Measurements from ENCODE around the gene MGLL. TPM values are rescaled to one million over a fixed set of nuclear protein-coding genes. Genes with fewer than 3 reads are reported as not detected.
A peak's percentile ranks its signal among the peaks of the same experiment; 100 is the strongest.

MGLL gene
- total RNA-seq, 1 donor from 2014 or later, result 12.5 TPM

GRCh38 chr3:127748754-127749327, 73.5 kb downstream of the MGLL start:
- Histone ChIP-seq H3K4me1 (ENCODE audit: control insufficient read depth in 3 of 3, insufficient read depth in 3 of 3, low read length in 3 of 3) (peaks cover 56 to 81% (median 78%) of the 10 kb centered on the region in 3 donors), H3K27me3 (ENCODE audit: control insufficient read depth in 3 of 3, insufficient read depth in 3 of 3, low read length in 3 of 3) (no peaks in the 10 kb centered on the region)

DNA sequence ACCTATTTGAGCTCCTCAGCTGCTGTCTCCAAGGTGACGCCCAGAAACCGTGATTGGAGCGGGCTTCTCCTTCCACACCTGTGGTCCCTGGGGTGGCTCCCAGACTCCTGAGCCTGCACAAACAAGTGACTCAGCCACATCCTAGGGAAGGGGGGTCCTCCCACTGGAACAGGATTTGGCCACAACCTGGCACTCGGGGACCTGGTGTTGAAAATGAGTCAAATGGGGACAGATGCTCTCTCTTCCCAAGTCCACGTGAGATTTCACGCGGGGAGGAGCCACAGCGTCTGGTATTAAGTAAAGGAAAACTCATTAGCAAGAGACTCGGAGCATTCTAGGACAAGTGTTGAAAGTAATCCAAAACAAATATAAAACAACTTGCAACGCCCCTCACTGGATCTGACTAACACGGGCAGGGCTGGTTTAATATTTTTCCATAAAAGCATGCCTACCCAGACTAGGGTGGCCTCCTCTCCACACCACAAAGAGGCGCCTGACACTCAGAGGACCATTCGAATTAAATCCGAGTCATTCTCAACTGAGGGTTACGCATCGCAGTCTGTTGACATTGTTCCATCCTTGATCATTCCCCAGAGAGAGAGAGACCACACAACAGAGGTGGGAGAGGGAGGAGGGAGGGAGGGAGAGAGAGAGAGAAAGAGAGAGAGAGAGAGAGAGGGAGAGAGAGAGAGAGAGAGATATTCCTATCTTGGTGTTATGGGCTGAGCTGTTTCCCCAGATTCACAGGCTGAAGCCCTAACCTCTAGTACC, 74.4 kb downstream of the MGLL start:
- Histone ChIP-seq H3K4me3 (ENCODE audit: low read length in 3 of 3) (no peak overlapping the region), H3K9ac (ENCODE audit: low read depth in 1 of 3, low read length in 3 of 3) (peak overlapping the region in 2 of 3 donors; percentile 23 to 50), H3K36me3 (ENCODE audit: control insufficient read depth in 3 of 3, insufficient read depth in 3 of 3, low read length in 3 of 3) (peaks cover 0 to 4% (median 3%) of the 10 kb centered on the region in 3 donors), H3K27me3 (ENCODE audit: control insufficient read depth in 3 of 3, insufficient read depth in 3 of 3, low read length in 3 of 3) (no peaks in the 10 kb centered on the region), H3K4me1 (ENCODE audit: control insufficient read depth in 3 of 3, insufficient read depth in 3 of 3, low read length in 3 of 3) (peaks cover 59 to 77% (median 77%) of the 10 kb centered on the region in 3 donors), H3K9me3 (ENCODE audit: control insufficient read depth in 3 of 3, low read length in 3 of 3) (no peaks in the 10 kb centered on the region), H3K27ac (ENCODE audit: low read depth, low read length) (peak overlapping the region; percentile 61)

More at GRCh38 chr3:127748754-127749327, 73.5 kb downstream of the MGLL start:
- H3K4me3 ChIP-seq (ENCODE audit: low read length in 3 of 3), result no peak overlapping the region
- H3K9ac ChIP-seq (ENCODE audit: low read depth in 1 of 3, low read length in 3 of 3), result peak overlapping the region in 1 of 3 donors; percentile 4
- H3K9me3 ChIP-seq (ENCODE audit: control insufficient read depth in 3 of 3, low read length in 3 of 3), result no peaks in the 10 kb centered on the region
- peak overlapping the region; percentile 61 for H3K27ac ChIP-seq (ENCODE audit: low read depth, low read length)
- H3K36me3 ChIP-seq (ENCODE audit: control insufficient read depth in 3 of 3, insufficient read depth in 3 of 3, low read length in 3 of 3), result peaks cover 0 to 5% (median 4%) of the 10 kb centered on the region in 3 donors

GRCh38 chr3:127747066-127747465, 75.2 kb downstream of the MGLL start:
- H3K9ac ChIP-seq (ENCODE audit: low read depth in 1 of 3, low read length in 3 of 3), result peak overlapping the region in 1 of 3 donors; percentile 50

GRCh38 chr3:127746400-127747057, 75.8 kb downstream of the MGLL start:
- Histone ChIP-seq H3K4me1 (ENCODE audit: control insufficient read depth in 3 of 3, insufficient read depth in 3 of 3, low read length in 3 of 3) (peaks cover 59 to 80% (median 77%) of the 10 kb centered on the region in 3 donors), H3K27ac (ENCODE audit: low read depth, low read length) (peak overlapping the region; percentile 61), H3K27me3 (ENCODE audit: control insufficient read depth in 3 of 3, insufficient read depth in 3 of 3, low read length in 3 of 3) (no peaks in the 10 kb centered on the region), H3K9me3 (ENCODE audit: control insufficient read depth in 3 of 3, low read length in 3 of 3) (no peaks in the 10 kb centered on the region), H3K36me3 (ENCODE audit: control insufficient read depth in 3 of 3, insufficient read depth in 3 of 3, low read length in 3 of 3) (peaks cover 0 to 4% (median 3%) of the 10 kb centered on the region in 3 donors), H3K9ac (ENCODE audit: low read depth in 1 of 3, low read length in 3 of 3) (peak overlapping the region in 1 of 3 donors; percentile 33), H3K4me3 (ENCODE audit: low read length in 3 of 3) (no peak overlapping the region)

More at GRCh38 chr3:127747066-127747465, 75.2 kb downstream of the MGLL start:
- Histone ChIP-seq H3K27ac (ENCODE audit: low read depth, low read length) (peak overlapping the region; percentile 61), H3K9me3 (ENCODE audit: control insufficient read depth in 3 of 3, low read length in 3 of 3) (no peaks in the 10 kb centered on the region), H3K36me3 (ENCODE audit: control insufficient read depth in 3 of 3, insufficient read depth in 3 of 3, low read length in 3 of 3) (peaks cover 0 to 4% (median 3%) of the 10 kb centered on the region in 3 donors), H3K27me3 (ENCODE audit: control insufficient read depth in 3 of 3, insufficient read depth in 3 of 3, low read length in 3 of 3) (no peaks in the 10 kb centered on the region), H3K4me1 (ENCODE audit: control insufficient read depth in 3 of 3, insufficient read depth in 3 of 3, low read length in 3 of 3) (peaks cover 59 to 78% (median 78%) of the 10 kb centered on the region in 3 donors), H3K4me3 (ENCODE audit: low read length in 3 of 3) (no peak overlapping the region)

DNA sequence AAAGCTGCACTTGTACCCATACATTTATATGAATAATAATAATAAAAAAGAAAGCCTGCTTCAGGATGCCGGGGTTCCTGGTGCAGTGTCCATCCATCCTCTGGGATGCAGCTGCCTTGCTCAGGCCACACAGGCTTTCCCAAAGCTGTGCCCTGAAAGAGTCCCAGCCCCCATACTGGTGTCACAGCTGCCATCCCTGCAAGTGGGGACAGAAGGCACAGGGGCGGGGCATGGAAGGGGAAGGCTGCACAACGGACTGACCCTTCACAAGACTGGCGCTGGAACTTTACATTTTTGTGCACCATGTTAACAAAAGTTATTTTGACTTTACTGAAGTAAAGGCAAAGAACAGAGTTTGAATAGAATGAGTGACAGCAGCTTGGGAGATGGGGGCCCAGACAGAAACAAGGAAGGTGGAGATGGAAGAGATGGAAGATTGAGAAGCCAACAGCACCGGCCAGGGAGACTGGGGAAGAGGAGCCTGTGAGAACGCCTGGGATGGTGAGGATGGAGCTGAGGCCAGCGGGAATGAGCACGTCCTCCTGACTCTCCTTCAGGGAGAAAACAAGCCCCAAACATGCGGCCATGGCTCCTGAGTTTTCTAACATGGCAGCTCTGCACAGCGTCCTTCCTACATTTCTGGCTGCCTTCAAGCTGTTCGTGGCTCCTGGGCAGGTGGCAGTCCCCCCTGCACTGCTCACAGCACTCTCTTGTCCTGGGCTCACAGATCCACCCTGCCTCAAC, 76.5 kb downstream of the MGLL start:
- Histone ChIP-seq H3K4me3 (ENCODE audit: low read length in 3 of 3) (no peak overlapping the region), H3K4me1 (ENCODE audit: control insufficient read depth in 3 of 3, insufficient read depth in 3 of 3, low read length in 3 of 3) (peaks cover 53 to 80% (median 77%) of the 10 kb centered on the region in 3 donors), H3K27ac (ENCODE audit: low read depth, low read length) (peak overlapping the region; percentile 61), H3K27me3 (ENCODE audit: control insufficient read depth in 3 of 3, insufficient read depth in 3 of 3, low read length in 3 of 3) (no peaks in the 10 kb centered on the region), H3K36me3 (ENCODE audit: control insufficient read depth in 3 of 3, insufficient read depth in 3 of 3, low read length in 3 of 3) (peaks cover 0 to 4% (median 2%) of the 10 kb centered on the region in 3 donors), H3K9ac (ENCODE audit: low read depth in 1 of 3, low read length in 3 of 3) (peak overlapping the region in 1 of 3 donors; percentile 16), H3K9me3 (ENCODE audit: control insufficient read depth in 3 of 3, low read length in 3 of 3) (no peaks in the 10 kb centered on the region)

GRCh38 chr3:127744875-127745274, 77.4 kb downstream of the MGLL start:
- Histone ChIP-seq H3K4me1 (ENCODE audit: control insufficient read depth in 3 of 3, insufficient read depth in 3 of 3, low read length in 3 of 3) (peaks cover 44 to 79% (median 77%) of the 10 kb centered on the region in 3 donors), H3K9ac (ENCODE audit: low read depth in 1 of 3, low read length in 3 of 3) (peak overlapping the region in 1 of 3 donors; percentile 17), H3K27me3 (ENCODE audit: control insufficient read depth in 3 of 3, insufficient read depth in 3 of 3, low read length in 3 of 3) (no peaks in the 10 kb centered on the region), H3K27ac (ENCODE audit: low read depth, low read length) (peak overlapping the region; percentile 59), H3K4me3 (ENCODE audit: low read length in 3 of 3) (no peak overlapping the region), H3K9me3 (ENCODE audit: control insufficient read depth in 3 of 3, low read length in 3 of 3) (no peaks in the 10 kb centered on the region), H3K36me3 (ENCODE audit: control insufficient read depth in 3 of 3, insufficient read depth in 3 of 3, low read length in 3 of 3) (peaks cover 0 to 4% (median 2%) of the 10 kb centered on the region in 3 donors)

DNA sequence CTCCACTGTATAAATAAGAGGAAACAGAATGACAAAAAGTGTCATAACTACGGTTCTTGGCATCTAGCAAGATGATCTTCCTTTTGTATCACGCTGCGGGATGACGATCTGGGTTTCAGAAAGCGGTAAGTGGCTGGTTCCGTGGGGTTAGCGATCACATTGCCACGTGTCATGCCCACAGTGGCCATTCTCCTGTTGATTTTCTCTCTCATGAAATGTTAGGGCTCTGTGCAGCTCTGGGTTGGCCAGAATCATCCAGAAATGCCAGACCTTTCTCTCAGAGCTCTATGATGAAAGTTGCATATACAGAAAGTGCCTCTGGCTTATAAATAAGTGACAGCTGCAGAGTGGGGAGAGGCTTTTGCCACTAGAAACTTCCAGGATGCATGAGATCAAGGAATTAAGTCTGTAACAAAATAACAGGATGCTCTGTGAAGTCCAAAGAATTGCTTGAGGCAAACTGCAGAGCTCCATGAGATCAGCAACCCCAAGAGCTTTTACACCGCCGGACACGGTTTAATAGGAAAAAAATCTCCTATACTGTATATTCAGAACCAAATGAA, 78.0 kb downstream of the MGLL start:
- no peak overlapping the region for H3K4me3 ChIP-seq (ENCODE audit: low read length in 3 of 3)
- H3K27ac ChIP-seq (ENCODE audit: low read depth, low read length), result peak overlapping the region; percentile 59
- peaks cover 0 to 4% (median 2%) of the 10 kb centered on the region in 3 donors for H3K36me3 ChIP-seq (ENCODE audit: control insufficient read depth in 3 of 3, insufficient read depth in 3 of 3, low read length in 3 of 3)
- no peaks in the 10 kb centered on the region for H3K27me3 ChIP-seq (ENCODE audit: control insufficient read depth in 3 of 3, insufficient read depth in 3 of 3, low read length in 3 of 3)
- H3K9ac ChIP-seq (ENCODE audit: low read depth in 1 of 3, low read length in 3 of 3), result peak overlapping the region in 1 of 3 donors; percentile 57
- H3K9me3 ChIP-seq (ENCODE audit: control insufficient read depth in 3 of 3, low read length in 3 of 3), result no peaks in the 10 kb centered on the region
- peaks cover 44 to 79% (median 79%) of the 10 kb centered on the region in 3 donors for H3K4me1 ChIP-seq (ENCODE audit: control insufficient read depth in 3 of 3, insufficient read depth in 3 of 3, low read length in 3 of 3)

DNA sequence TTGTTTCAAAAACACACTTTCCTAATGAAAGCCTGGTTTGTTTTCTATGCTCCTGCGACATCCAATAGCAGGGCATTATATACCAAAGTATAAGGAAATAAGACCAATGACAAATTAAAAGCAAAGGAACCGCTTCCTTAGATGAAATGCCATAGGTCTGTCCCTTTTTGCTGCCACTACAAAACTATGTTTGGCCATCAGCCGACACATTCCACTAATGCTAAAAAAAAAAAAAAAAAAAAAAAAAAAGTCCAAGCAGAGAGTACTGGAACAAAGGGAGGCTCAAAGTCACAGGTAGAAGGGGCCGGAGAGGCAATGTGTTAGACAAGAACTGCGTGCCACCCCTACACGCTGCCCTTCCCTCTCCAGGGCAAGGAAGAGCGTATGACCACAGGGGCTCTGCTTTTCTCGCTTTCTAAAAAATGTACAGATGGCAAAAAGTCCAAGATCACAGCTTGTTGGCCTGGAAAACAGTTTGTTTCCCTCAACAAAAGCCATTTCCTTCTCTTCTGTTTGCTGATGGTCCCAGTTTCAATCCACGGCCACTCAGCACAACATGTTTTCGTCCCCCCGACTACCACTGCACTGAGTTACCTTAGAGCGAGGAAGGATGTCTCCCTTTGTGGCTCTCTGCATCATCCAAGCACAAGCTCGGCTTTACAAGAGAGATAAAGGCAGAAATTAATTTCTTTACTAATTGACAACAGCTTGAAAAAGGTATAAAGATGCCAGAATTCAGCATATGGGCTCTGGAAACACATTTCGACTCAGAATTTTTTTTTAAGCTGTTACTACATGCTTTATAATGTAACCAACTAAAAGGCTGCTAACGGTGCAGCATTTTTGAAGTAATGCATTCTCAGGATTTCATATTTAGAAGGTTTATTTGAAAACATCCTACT, 78.7 kb downstream of the MGLL start:
- Histone ChIP-seq H3K36me3 (ENCODE audit: control insufficient read depth in 3 of 3, insufficient read depth in 3 of 3, low read length in 3 of 3) (peaks cover 2 to 4% (median 2%) of the 10 kb centered on the region in 3 donors), H3K27ac (ENCODE audit: low read depth, low read length) (peak overlapping the region; percentile 59), H3K4me1 (ENCODE audit: control insufficient read depth in 3 of 3, insufficient read depth in 3 of 3, low read length in 3 of 3) (peaks cover 44 to 78% (median 77%) of the 10 kb centered on the region in 3 donors), H3K27me3 (ENCODE audit: control insufficient read depth in 3 of 3, insufficient read depth in 3 of 3, low read length in 3 of 3) (no peaks in the 10 kb centered on the region), H3K4me3 (ENCODE audit: low read length in 3 of 3) (no peak overlapping the region), H3K9ac (ENCODE audit: low read depth in 1 of 3, low read length in 3 of 3) (peak overlapping the region in 1 of 3 donors; percentile 57), H3K9me3 (ENCODE audit: control insufficient read depth in 3 of 3, low read length in 3 of 3) (no peaks in the 10 kb centered on the region)

Data from skeletal muscle tissue (tissue), 4 donors.